Right hindlimb (tissue), 1 donor: Measurements from ENCODE around the gene FAF1.
"Not testable (repeated sequence)": the region's sequence is repeated elsewhere in the genome, so short reads cannot be mapped to it uniquely, and the experiment has no call there.

ENCODE experiments used
- DNase-seq: peaks from one replicate; pipeline ENCODE4 v3.0.0-alpha.2; 2018

The FAF1 gene

GRCh38 chr1:50959913-50960844 is at the start of gene FAF1:
FAF1 (minus strand) TSS chr1:50960267; CDS start chr1:50959811, 456 bp downstream.
- DNase-seq = peak; percentile 98

- no peak for DNase-seq
Observed at GRCh38 chr1:51009381-51009780, 49.3 kb upstream of the FAF1 start.

GRCh38 chr1:51005549-51005948 is 45.5 kb upstream of the FAF1 start:
- DNase-seq = not testable (repeated sequence)

- no peak for DNase-seq
Observed at GRCh38 chr1:51002516-51002915, 42.4 kb upstream of the FAF1 start.

GRCh38 chr1:51000651-51001050 is 40.6 kb upstream of the FAF1 start:
- no peak for DNase-seq

GRCh38 chr1:51000160-51000559 is 40.1 kb upstream of the FAF1 start:
- no peak for DNase-seq

GRCh38 chr1:50999375-50999774 is 39.3 kb upstream of the FAF1 start:
- not testable (repeated sequence) for DNase-seq

GRCh38 chr1:50996083-50996482 is 36.0 kb upstream of the FAF1 start:
- no peak for DNase-seq

GRCh38 chr1:50995651-50996050 is 35.6 kb upstream of the FAF1 start:
- no peak for DNase-seq

- no peak for DNase-seq
Observed at GRCh38 chr1:50994997-50995396, 34.9 kb upstream of the FAF1 start.

- DNase-seq = no peak
Observed at GRCh38 chr1:50993645-50994044, 33.6 kb upstream of the FAF1 start.

- DNase-seq = no peak
Observed at GRCh38 chr1:50992532-50993318, 32.7 kb upstream of the FAF1 start.

GRCh38 chr1:50989694-50990093 is 29.6 kb upstream of the FAF1 start:
- DNase-seq = no peak

- no peak for DNase-seq
Observed at GRCh38 chr1:50986653-50987052, 26.6 kb upstream of the FAF1 start.

- no peak for DNase-seq
Observed at GRCh38 chr1:50985094-50985493, 25.0 kb upstream of the FAF1 start.

- DNase-seq = no peak
Observed at GRCh38 chr1:50983219-50983802, 23.2 kb upstream of the FAF1 start.

GRCh38 chr1:50982611-50983010 is 22.5 kb upstream of the FAF1 start:
- no peak for DNase-seq

- no peak for DNase-seq
Observed at GRCh38 chr1:50981741-50982140, 21.7 kb upstream of the FAF1 start.

GRCh38 chr1:50980505-50980904 is 20.4 kb upstream of the FAF1 start:
- DNase-seq = no peak

- no peak for DNase-seq
Observed at GRCh38 chr1:50979937-50980336, 19.9 kb upstream of the FAF1 start.

GRCh38 chr1:50978852-50979781 is 19.1 kb upstream of the FAF1 start:
- DNase-seq = no peak

- peak; percentile 59 for DNase-seq
Observed at GRCh38 chr1:50978144-50978851, 18.2 kb upstream of the FAF1 start.
